Esophagus muscularis mucosa (tissue), 4 donors: ENCODE measurements around the gene LRRK1. TPM values are rescaled to one million over a fixed set of nuclear protein-coding genes. Genes with fewer than 3 reads are reported as not detected.

Experiments used
- DNase-seq: peaks from one replicate; pipeline ENCODE4 v3.0.0-alpha.2; 2017; ENCODE audit errors: extremely low spot score
- H3K27ac ChIP-seq, 4 donors: fragments of 200-600 bp; sonication (generic); replicated peaks in 1 of 4; 1 replicate in 3 of 4; 2 replicates in 1 of 4; pipeline ENCODE4 v1.5.1; 2016 to 2019; ENCODE audit warnings: mild to moderate bottlenecking in 1 of 4
- H3K27me3 ChIP-seq, 4 donors: fragments of 200-600 bp; sonication (generic); one replicate each; pipeline versions ENCODE4 v1.5.1 to v1.6.0; 2016 to 2019
- H3K36me3 ChIP-seq, 4 donors: fragments of 200-600 bp; sonication (generic); one replicate each; pipeline ENCODE4 v1.5.1; 2016 to 2019
- H3K4me1 ChIP-seq, 4 donors: fragments of 200-600 bp; sonication (generic); one replicate each; pipeline ENCODE4 v1.5.1; 2016 to 2019
- H3K4me3 ChIP-seq, 4 donors: fragments of 200-600 bp; sonication (generic); 1 replicate in 2 of 4; 2 replicates in 2 of 4; pipeline ENCODE4 v1.5.1; 2016 to 2019; ENCODE audit warnings: mild to moderate bottlenecking in 4 of 4, moderate library complexity in 1 of 4
- H3K9me3 ChIP-seq, 4 donors: fragments of 200-600 bp; sonication (generic); 1 replicate in 3 of 4; 2 replicates in 1 of 4; pipeline ENCODE4 v1.5.1; 2016 to 2019
- EP300 ChIP-seq: sonication (generic); formaldehyde crosslinking; IDR thresholded peaks from one replicate; pipeline ENCODE4 v1.6.1; 2017; ENCODE audit warnings: antibody characterized with exemption
- POLR2A ChIP-seq: fragments of 450-650 bp; IDR thresholded peaks from one replicate; pipeline ENCODE4 v1.6.1; 2017; ENCODE audit warnings: antibody characterized with exemption, moderate library complexity, mild to moderate bottlenecking, low read depth
- POLR2AphosphoS5 ChIP-seq, 2 donors: sonication (generic); formaldehyde crosslinking; IDR thresholded peaks; one replicate each; pipeline ENCODE4 v1.6.1; 2017; ENCODE audit warnings: antibody characterized with exemption in 2 of 2
- WGBS: methylation state at CpG from one replicate; pipeline ENCODE4 v1.1.5; 2018; 5-methylcytosine and 5-hydroxymethylcytosine counted together
- intact Hi-C: fragments of 100-400 bp; cut with DNase I; formaldehyde crosslinking; loops from one replicate; pipeline ENCODE4 v1.15.1; 2023
- total RNA-seq, 4 donors: library from RNA; depleted of rRNA; stranded (reverse); fragments of >200 nt; gene quantifications; one replicate each; pipeline versions ENCODE4 v1.1.0 to v1.2.1, GENCODE V29; 2016
- TF ChIP-seq, protein P1 (sequence below), 3 experiments: fragments of 200-600 bp in 2 of 3; fragments of 450-650 bp in 1 of 3; sonication (generic) in 2 of 3; IDR thresholded peaks; one replicate each; pipeline ENCODE4 v1.5.1; 2017 to 2019; ENCODE audit warnings: antibody characterized with exemption in 3 of 3, mild to moderate bottlenecking in 2 of 3, moderate library complexity in 1 of 3

The LRRK1 gene
- total RNA-seq, 4 donors from 2014 or later, result 11.3 to 18.0 (median 15.4) TPM

DNA sequence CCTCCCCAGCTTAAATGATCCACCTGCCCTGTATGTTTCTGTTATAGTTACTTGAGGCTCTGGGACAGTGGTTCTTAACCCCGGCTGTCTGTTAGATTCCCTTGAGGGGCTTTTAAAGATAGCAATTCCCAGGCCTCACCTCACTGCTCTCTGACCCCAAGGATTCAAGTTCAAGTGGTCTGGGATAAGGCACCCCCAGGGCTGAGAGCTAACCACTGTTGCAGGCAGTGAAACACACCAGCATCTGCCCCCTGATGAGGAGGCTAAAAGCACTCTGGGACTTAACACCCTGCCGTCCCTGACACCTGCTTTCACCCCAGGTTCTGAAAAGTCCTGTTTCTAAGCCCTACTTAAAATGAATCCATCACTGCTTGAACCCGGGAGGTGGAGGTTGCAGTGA is 103.7 kb downstream of the LRRK1 start:
- Histone ChIP-seq H3K27ac (peak overlapping the region in 3 of 4 donors; percentile 48 to 75 (median 65)), H3K4me1 (peaks cover 5 to 11% (median 8%) of the 10 kb centered on the region in 4 donors), H3K36me3 (peaks cover 0 to 26% (median 16%) of the 10 kb centered on the region in 4 donors), H3K4me3 (no peak overlapping the region), H3K27me3 (no peaks in the 10 kb centered on the region), H3K9me3 (no peaks in the 10 kb centered on the region)
- intact Hi-C loops, result no loop called here
- TF ChIP-seq POLR2AphosphoS5 (IDR thresholded peaks at IDR 0.05) (no peak), POLR2A (no peak), EP300 (no peak)
- TF ChIP-seq, protein P1, sequence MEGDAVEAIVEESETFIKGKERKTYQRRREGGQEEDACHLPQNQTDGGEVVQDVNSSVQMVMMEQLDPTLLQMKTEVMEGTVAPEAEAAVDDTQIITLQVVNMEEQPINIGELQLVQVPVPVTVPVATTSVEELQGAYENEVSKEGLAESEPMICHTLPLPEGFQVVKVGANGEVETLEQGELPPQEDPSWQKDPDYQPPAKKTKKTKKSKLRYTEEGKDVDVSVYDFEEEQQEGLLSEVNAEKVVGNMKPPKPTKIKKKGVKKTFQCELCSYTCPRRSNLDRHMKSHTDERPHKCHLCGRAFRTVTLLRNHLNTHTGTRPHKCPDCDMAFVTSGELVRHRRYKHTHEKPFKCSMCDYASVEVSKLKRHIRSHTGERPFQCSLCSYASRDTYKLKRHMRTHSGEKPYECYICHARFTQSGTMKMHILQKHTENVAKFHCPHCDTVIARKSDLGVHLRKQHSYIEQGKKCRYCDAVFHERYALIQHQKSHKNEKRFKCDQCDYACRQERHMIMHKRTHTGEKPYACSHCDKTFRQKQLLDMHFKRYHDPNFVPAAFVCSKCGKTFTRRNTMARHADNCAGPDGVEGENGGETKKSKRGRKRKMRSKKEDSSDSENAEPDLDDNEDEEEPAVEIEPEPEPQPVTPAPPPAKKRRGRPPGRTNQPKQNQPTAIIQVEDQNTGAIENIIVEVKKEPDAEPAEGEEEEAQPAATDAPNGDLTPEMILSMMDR (IDR thresholded peaks at IDR 0.05), result no peak
- WGBS, result 97% methylated on average over 3 of the region's 3 CpGs
- peak; percentile 55 for DNase-seq

GRCh38 chr15:101023501-101024072 is 104.4 kb downstream of the LRRK1 start:
- TF ChIP-seq POLR2A (no peak), EP300 (no peak), POLR2AphosphoS5 (IDR thresholded peaks at IDR 0.05) (no peak)
- TF ChIP-seq, protein P1 (IDR thresholded peaks at IDR 0.05), result no peak
- Histone ChIP-seq H3K27me3 (no peaks in the 10 kb centered on the region), H3K36me3 (peaks cover 0 to 32% (median 17%) of the 10 kb centered on the region in 4 donors), H3K9me3 (no peaks in the 10 kb centered on the region), H3K27ac (peak overlapping the region; percentile 48 to 75 (median 64)), H3K4me3 (no peak overlapping the region), H3K4me1 (peaks cover 5 to 11% (median 8%) of the 10 kb centered on the region in 4 donors)
- intact Hi-C loops, result no loop called here
- peak; percentile 60 for DNase-seq
- WGBS, result 64% methylated on average over 11 of the region's 11 CpGs

DNA sequence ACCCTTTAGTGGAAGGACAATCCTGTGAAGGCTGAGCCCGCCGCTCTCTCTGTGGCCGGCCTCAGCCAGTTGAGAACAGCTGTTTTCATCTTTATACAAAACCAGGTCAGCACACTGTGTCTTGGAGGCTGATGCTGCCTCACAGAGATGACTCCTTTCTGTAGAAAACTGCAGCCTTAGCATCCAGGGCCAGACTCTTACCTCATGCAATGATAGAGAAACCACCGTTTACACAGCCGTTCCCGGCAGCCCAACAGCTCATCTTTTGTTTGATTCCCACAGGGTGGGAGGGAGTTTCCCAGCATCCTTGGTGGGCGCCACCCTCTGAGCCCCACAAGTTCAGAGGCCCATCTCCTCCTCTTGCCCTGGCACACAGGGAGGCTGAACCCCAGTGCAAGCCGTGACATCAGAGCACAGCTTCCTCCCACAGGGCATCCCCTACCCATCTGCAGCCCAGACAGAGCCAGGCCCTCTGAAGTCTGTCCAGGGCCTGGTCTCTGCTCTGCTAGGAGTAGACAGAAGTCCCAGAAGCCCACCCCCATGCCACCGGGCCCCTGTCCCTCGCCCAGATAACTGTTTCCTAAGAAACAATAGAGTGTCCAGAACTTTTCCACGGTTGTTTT is 105.0 kb downstream of the LRRK1 start:
- H3K27ac ChIP-seq, result peak overlapping the region; percentile 62 to 75 (median 66)
- no peaks in the 10 kb centered on the region for H3K27me3 ChIP-seq
- peaks cover 5 to 11% (median 8%) of the 10 kb centered on the region in 4 donors for H3K4me1 ChIP-seq
- no peaks in the 10 kb centered on the region for H3K9me3 ChIP-seq
- H3K36me3 ChIP-seq, result peaks cover 0 to 38% (median 20%) of the 10 kb centered on the region in 4 donors
- no peak overlapping the region for H3K4me3 ChIP-seq
- intact Hi-C loops, result no loop called here
- DNase-seq, result peak; percentile 91
- 67% methylated on average over 10 of the region's 11 CpGs for WGBS
- no peak for TF ChIP-seq POLR2A
- TF ChIP-seq, protein P1 (IDR thresholded peaks at IDR 0.05), result no peak

DNA sequence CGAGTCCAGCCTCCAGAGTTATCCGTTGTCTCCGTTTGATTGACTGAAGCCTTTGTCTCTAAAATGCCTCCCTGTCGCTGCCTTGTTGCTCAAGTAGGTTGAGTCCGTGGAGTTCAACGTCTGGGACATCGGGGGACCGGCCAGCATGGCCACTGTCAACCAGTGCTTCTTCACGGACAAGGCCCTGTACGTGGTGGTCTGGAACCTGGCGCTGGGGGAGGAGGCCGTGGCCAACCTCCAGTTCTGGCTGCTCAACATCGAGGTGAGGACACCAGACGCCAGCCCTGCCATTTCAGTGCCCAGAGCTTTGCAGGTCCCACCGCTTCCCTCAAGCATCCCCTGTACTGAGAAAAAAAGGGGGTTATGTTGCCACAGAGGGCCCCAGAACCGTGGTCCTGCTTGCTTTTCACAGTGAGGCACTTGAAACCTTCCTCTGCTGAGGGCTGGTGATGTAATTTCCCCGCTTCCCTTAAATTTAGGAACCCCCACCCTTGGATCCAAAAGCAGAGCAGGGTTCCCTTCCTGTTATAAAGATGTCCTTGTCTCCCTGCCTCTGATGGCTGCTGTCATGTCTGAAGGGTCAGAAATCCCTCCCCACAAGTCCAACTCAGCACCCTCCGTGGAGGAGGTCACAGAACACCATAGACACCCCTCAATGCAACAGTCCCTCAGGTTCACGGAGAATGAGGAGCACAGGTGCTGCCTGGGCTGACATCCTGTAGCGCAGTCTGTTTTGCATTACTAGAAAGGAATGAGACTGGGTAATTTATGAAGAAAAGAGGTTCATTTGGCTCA is 105.7 kb downstream of the LRRK1 start:
- Histone ChIP-seq H3K9me3 (no peaks in the 10 kb centered on the region), H3K4me3 (no peak overlapping the region), H3K27ac (peak overlapping the region; percentile 62 to 75 (median 66)), H3K36me3 (peaks cover 0 to 40% (median 23%) of the 10 kb centered on the region in 4 donors), H3K4me1 (peaks cover 5 to 11% (median 8%) of the 10 kb centered on the region in 4 donors), H3K27me3 (no peaks in the 10 kb centered on the region)
- intact Hi-C loops, result no loop called here
- 90% methylated on average over 20 of the region's 20 CpGs for WGBS
- TF ChIP-seq, protein P1 (IDR thresholded peaks at IDR 0.05), result no peak
- TF ChIP-seq POLR2A (no peak), POLR2AphosphoS5 (IDR thresholded peaks at IDR 0.05) (no peak), EP300 (no peak)
- DNase-seq, result peak; percentile 66
